GM23338 (cell line): ENCODE results near the gene ETV2. TPM values are rescaled to one million over a fixed set of nuclear protein-coding genes. Genes with fewer than 3 reads are reported as not detected.

ENCODE experiments used
- ATAC-seq: fragments of 200-7000 bp; cut with Tn5 transposase; 3 replicates; pipeline ENCODE4 v1.9.1; 2020
- DNase-seq: peaks from one replicate; pipeline ENCODE4 v3.0.0-alpha.2; 2015; ENCODE audit warnings: low spot score
- H2AFZ ChIP-seq: fragments of 200-600 bp; sonication (generic); 2 replicates; pipeline ENCODE4 v1.8.0; 2016; ENCODE audit warnings: antibody characterized with exemption, mild to moderate bottlenecking, moderate library complexity
- H3F3A ChIP-seq: fragments of 200-600 bp; sonication (generic); replicated peaks from 2 replicates; pipeline ENCODE4 v1.8.0; 2017; ENCODE audit warnings: antibody characterized with exemption, mixed run types, low read depth
- H3K27ac ChIP-seq: fragments of 200-600 bp; sonication (generic); 2 replicates; pipeline ENCODE4 v1.6.1; 2016; ENCODE audit warnings: low read depth
- H3K27me3 ChIP-seq: fragments of 200-600 bp; sonication (generic); 2 replicates; pipeline ENCODE4 v1.8.0; 2016; ENCODE audit warnings: mild to moderate bottlenecking, mixed run types, moderate library complexity; ENCODE audit not compliant: insufficient read depth
- H3K36me3 ChIP-seq: fragments of 200-600 bp; sonication (generic); 2 replicates; pipeline ENCODE4 v1.8.0; 2016; ENCODE audit warnings: mild to moderate bottlenecking; ENCODE audit not compliant: insufficient read depth
- H3K4me1 ChIP-seq: fragments of 200-600 bp; sonication (generic); 2 replicates; pipeline ENCODE4 v1.8.0; 2016; ENCODE audit warnings: mild to moderate bottlenecking, moderate library complexity; ENCODE audit not compliant: insufficient read depth
- H3K4me2 ChIP-seq: fragments of 200-600 bp; sonication (generic); 2 replicates; pipeline ENCODE4 v1.7.1; 2017; ENCODE audit warnings: mixed run types
- H3K4me3 ChIP-seq: fragments of 200-600 bp; sonication (generic); 2 replicates; pipeline ENCODE4 v1.6.1; 2016; ENCODE audit warnings: mixed run types
- H3K79me2 ChIP-seq: fragments of 200-600 bp; sonication (generic); replicated peaks from 2 replicates; pipeline ENCODE4 v1.8.0; 2017; ENCODE audit warnings: mild to moderate bottlenecking; ENCODE audit not compliant: insufficient read depth
- H3K9me2 ChIP-seq: fragments of 200-600 bp; sonication (generic); 2 replicates; pipeline ENCODE4 v1.8.0; 2017; ENCODE audit not compliant: insufficient read depth
- H4K20me1 ChIP-seq: fragments of 200-600 bp; sonication (generic); replicated peaks from 2 replicates; pipeline ENCODE4 v1.8.0; 2017; ENCODE audit warnings: mild to moderate bottlenecking; ENCODE audit not compliant: insufficient read depth
- H3K27ac Mint-ChIP-seq: 2 replicates; pipeline ENCODE4 v1.8.0; 2020; ENCODE audit warnings: inconsistent platforms, mild to moderate bottlenecking, moderate library complexity, mixed read lengths
- H3K27me3 Mint-ChIP-seq: 3 replicates; pipeline ENCODE4 v1.8.0; 2022; ENCODE audit warnings: low read depth, mild to moderate bottlenecking, moderate library complexity, mixed read lengths, inconsistent platforms; ENCODE audit not compliant: insufficient read depth, poor library complexity
- H3K36me3 Mint-ChIP-seq: 3 replicates; pipeline ENCODE4 v1.8.0; 2021; ENCODE audit warnings: low read depth, mild to moderate bottlenecking, inconsistent platforms, moderate library complexity, mixed read lengths
- H3K4me1 Mint-ChIP-seq: 3 replicates; pipeline ENCODE4 v1.8.0; 2020; ENCODE audit warnings: mild to moderate bottlenecking, inconsistent platforms, mixed read lengths
- H3K4me3 Mint-ChIP-seq: 3 replicates; pipeline ENCODE4 v1.8.0; 2021; ENCODE audit warnings: moderate library complexity, mild to moderate bottlenecking, inconsistent platforms, mixed read lengths
- H3K9me3 Mint-ChIP-seq: 3 replicates; pipeline ENCODE4 v1.8.0; 2020; ENCODE audit warnings: moderate library complexity, mild to moderate bottlenecking, inconsistent platforms, mixed read lengths
- CREB1 ChIP-seq: fragments of 250-450 bp; sonication (Bioruptor Pico); IDR thresholded peaks from 2 replicates; pipeline ENCODE4 v1.5.0; 2020; ENCODE audit warnings: low read depth, mild to moderate bottlenecking, moderate library complexity
- EZH2 ChIP-seq: fragments of 200-600 bp; sonication (generic); IDR thresholded peaks from one replicate; pipeline ENCODE4 v1.8.0; 2017; ENCODE audit warnings: antibody characterized with exemption, mild to moderate bottlenecking, low read depth; ENCODE audit not compliant: unreplicated experiment
- EZH2phosphoT487 ChIP-seq: fragments of 200-600 bp; sonication (generic); IDR thresholded peaks from one replicate; pipeline ENCODE4 v1.8.1; 2018; ENCODE audit warnings: antibody characterized with exemption; ENCODE audit not compliant: unreplicated experiment
- JUNB ChIP-seq: IDR thresholded peaks from one replicate; pipeline ENCODE4 v1.6.1; 2016; ENCODE audit warnings: antibody characterized with exemption; ENCODE audit not compliant: unreplicated experiment
- NANOG ChIP-seq: IDR thresholded peaks from 2 replicates; pipeline ENCODE4 v1.6.1; 2016; ENCODE audit warnings: antibody characterized with exemption, borderline replicate concordance
- POLR2AphosphoS5 ChIP-seq: IDR thresholded peaks from 2 replicates; pipeline ENCODE4 v1.6.1; 2016; ENCODE audit warnings: antibody characterized with exemption, low read depth
- STAT1 ChIP-seq: IDR thresholded peaks from one replicate; pipeline ENCODE4 v1.6.1; 2016; ENCODE audit warnings: antibody characterized with exemption; ENCODE audit not compliant: unreplicated experiment
- ZNF114 ChIP-seq: fragments of 250-450 bp; sonication (Bioruptor Pico); IDR thresholded peaks from 2 replicates; pipeline ENCODE4 v1.5.0; 2020; ENCODE audit warnings: mild to moderate bottlenecking, moderate library complexity
- ZNF331 ChIP-seq: fragments of 250-450 bp; sonication (Bioruptor Pico); IDR thresholded peaks from 2 replicates; pipeline ENCODE4 v1.5.0; 2020; ENCODE audit warnings: low read depth, mild to moderate bottlenecking, moderate library complexity
- polyA plus RNA-seq: library from polyadenylated mRNA; unstranded; fragments of >200 nt; fragmentation: Nextera tagmentation; extraction: Ambion mirVana; gene quantifications from 2 replicates; pipeline ENCODE4 v1.2.1, GENCODE V29; 2016
- total RNA-seq: library from RNA; depleted of rRNA; stranded (reverse); fragments of >200 nt; shearing (Covaris generic); gene quantifications from 2 replicates; pipeline ENCODE4 v1.2.3, GENCODE V29; 2014
- TF ChIP-seq, protein P1 (sequence below): IDR thresholded peaks from one replicate; pipeline ENCODE4 v1.6.1; 2018; ENCODE audit warnings: antibody characterized with exemption; ENCODE audit not compliant: unreplicated experiment
- TF ChIP-seq, protein P2 (sequence below), 2 experiments: fragments of 200-600 bp in 1 of 2; sonication (generic) in 1 of 2; conservative IDR thresholded peaks; 2 replicates each; pipeline versions ENCODE4 v1.5.1 to v1.6.1; 2016 to 2017; ENCODE audit warnings: antibody characterized with exemption in 2 of 2, low read depth in 2 of 2, mild to moderate bottlenecking in 2 of 2, moderate library complexity in 1 of 2
- TF ChIP-seq, protein P3 (sequence below): IDR thresholded peaks from 2 replicates; pipeline ENCODE4 v1.6.1; 2016; ENCODE audit warnings: antibody characterized with exemption
- TF ChIP-seq, protein P4 (sequence below): fragments of 250-450 bp; sonication (Bioruptor Pico); IDR thresholded peaks from 2 replicates; pipeline ENCODE4 v1.5.0; 2020; ENCODE audit warnings: mild to moderate bottlenecking, moderate library complexity

ETV2 gene
- total and polyA plus RNA-seq, 2 experiments from 2014 or later: 0.87 to 1.5 TPM

DNA sequence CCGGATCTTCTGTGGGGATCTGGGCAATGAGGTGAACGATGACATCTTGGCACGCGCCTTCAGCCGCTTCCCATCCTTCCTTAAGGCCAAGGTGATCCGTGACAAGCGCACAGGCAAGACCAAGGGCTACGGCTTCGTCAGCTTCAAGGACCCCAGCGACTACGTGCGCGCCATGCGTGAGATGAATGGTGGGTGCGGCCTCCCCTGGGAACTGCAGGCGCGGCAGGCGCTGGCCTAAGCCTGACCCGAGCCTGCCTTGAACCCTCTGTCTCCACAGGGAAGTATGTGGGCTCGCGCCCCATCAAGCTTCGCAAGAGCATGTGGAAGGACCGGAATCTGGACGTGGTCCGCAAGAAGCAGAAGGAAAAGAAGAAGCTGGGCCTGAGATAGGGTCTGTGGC, 4.4 kb upstream of the ETV2 start:
- no peak for ATAC-seq
- Histone ChIP-seq H3K4me3 (no peak overlapping the region), H4K20me1 (peaks cover 3% of the 10 kb centered on the region), H3K4me1 (peaks cover 19% of the 10 kb centered on the region), H3K4me2 (no peak overlapping the region), H3K9me2 (no peaks in the 10 kb centered on the region), H3K36me3 (0 out of 2 replicates have a peak, but pooled peaks cover 4% of the 10 kb centered on the region), H3K27ac (no peak overlapping the region), H2AFZ (no peak overlapping the region), H3K79me2 (no peaks in the 10 kb centered on the region), H3F3A (0 out of 2 replicates have a peak, but pooled peaks cover 7% of the 10 kb centered on the region), H3K27me3 (0 out of 2 replicates have a peak, but pooled peaks cover 3% of the 10 kb centered on the region)
- Mint-ChIP-seq H3K9me3 (no peaks in the 10 kb centered on the region; the same call in 1 of the 3 replicates), H3K36me3 (peaks cover 40% of the 10 kb centered on the region), H3K4me1 (peaks cover 21% of the 10 kb centered on the region), H3K27ac (no peak overlapping the region), H3K27me3 (peaks cover 5% of the 10 kb centered on the region), H3K4me3 (no peak overlapping the region)
- TF ChIP-seq, protein P1, sequence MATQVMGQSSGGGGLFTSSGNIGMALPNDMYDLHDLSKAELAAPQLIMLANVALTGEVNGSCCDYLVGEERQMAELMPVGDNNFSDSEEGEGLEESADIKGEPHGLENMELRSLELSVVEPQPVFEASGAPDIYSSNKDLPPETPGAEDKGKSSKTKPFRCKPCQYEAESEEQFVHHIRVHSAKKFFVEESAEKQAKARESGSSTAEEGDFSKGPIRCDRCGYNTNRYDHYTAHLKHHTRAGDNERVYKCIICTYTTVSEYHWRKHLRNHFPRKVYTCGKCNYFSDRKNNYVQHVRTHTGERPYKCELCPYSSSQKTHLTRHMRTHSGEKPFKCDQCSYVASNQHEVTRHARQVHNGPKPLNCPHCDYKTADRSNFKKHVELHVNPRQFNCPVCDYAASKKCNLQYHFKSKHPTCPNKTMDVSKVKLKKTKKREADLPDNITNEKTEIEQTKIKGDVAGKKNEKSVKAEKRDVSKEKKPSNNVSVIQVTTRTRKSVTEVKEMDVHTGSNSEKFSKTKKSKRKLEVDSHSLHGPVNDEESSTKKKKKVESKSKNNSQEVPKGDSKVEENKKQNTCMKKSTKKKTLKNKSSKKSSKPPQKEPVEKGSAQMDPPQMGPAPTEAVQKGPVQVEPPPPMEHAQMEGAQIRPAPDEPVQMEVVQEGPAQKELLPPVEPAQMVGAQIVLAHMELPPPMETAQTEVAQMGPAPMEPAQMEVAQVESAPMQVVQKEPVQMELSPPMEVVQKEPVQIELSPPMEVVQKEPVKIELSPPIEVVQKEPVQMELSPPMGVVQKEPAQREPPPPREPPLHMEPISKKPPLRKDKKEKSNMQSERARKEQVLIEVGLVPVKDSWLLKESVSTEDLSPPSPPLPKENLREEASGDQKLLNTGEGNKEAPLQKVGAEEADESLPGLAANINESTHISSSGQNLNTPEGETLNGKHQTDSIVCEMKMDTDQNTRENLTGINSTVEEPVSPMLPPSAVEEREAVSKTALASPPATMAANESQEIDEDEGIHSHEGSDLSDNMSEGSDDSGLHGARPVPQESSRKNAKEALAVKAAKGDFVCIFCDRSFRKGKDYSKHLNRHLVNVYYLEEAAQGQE: no peak
- TF ChIP-seq POLR2AphosphoS5 (no peak), JUNB (no peak), ZNF331 (CRISPR knock-in tag) (no peak), EZH2phosphoT487 (no peak), STAT1 (no peak), CREB1 (CRISPR knock-in tag) (no peak), NANOG (no peak), ZNF114 (no peak), EZH2 (no peak)
- TF ChIP-seq, protein P2, sequence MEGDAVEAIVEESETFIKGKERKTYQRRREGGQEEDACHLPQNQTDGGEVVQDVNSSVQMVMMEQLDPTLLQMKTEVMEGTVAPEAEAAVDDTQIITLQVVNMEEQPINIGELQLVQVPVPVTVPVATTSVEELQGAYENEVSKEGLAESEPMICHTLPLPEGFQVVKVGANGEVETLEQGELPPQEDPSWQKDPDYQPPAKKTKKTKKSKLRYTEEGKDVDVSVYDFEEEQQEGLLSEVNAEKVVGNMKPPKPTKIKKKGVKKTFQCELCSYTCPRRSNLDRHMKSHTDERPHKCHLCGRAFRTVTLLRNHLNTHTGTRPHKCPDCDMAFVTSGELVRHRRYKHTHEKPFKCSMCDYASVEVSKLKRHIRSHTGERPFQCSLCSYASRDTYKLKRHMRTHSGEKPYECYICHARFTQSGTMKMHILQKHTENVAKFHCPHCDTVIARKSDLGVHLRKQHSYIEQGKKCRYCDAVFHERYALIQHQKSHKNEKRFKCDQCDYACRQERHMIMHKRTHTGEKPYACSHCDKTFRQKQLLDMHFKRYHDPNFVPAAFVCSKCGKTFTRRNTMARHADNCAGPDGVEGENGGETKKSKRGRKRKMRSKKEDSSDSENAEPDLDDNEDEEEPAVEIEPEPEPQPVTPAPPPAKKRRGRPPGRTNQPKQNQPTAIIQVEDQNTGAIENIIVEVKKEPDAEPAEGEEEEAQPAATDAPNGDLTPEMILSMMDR (conservative IDR thresholded peaks at IDR 0.05; ENCODE audit: low read depth in 2 of 2): no peak
- TF ChIP-seq, protein P3, sequence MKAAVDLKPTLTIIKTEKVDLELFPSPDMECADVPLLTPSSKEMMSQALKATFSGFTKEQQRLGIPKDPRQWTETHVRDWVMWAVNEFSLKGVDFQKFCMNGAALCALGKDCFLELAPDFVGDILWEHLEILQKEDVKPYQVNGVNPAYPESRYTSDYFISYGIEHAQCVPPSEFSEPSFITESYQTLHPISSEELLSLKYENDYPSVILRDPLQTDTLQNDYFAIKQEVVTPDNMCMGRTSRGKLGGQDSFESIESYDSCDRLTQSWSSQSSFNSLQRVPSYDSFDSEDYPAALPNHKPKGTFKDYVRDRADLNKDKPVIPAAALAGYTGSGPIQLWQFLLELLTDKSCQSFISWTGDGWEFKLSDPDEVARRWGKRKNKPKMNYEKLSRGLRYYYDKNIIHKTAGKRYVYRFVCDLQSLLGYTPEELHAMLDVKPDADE: no peak
- TF ChIP-seq, protein P4, sequence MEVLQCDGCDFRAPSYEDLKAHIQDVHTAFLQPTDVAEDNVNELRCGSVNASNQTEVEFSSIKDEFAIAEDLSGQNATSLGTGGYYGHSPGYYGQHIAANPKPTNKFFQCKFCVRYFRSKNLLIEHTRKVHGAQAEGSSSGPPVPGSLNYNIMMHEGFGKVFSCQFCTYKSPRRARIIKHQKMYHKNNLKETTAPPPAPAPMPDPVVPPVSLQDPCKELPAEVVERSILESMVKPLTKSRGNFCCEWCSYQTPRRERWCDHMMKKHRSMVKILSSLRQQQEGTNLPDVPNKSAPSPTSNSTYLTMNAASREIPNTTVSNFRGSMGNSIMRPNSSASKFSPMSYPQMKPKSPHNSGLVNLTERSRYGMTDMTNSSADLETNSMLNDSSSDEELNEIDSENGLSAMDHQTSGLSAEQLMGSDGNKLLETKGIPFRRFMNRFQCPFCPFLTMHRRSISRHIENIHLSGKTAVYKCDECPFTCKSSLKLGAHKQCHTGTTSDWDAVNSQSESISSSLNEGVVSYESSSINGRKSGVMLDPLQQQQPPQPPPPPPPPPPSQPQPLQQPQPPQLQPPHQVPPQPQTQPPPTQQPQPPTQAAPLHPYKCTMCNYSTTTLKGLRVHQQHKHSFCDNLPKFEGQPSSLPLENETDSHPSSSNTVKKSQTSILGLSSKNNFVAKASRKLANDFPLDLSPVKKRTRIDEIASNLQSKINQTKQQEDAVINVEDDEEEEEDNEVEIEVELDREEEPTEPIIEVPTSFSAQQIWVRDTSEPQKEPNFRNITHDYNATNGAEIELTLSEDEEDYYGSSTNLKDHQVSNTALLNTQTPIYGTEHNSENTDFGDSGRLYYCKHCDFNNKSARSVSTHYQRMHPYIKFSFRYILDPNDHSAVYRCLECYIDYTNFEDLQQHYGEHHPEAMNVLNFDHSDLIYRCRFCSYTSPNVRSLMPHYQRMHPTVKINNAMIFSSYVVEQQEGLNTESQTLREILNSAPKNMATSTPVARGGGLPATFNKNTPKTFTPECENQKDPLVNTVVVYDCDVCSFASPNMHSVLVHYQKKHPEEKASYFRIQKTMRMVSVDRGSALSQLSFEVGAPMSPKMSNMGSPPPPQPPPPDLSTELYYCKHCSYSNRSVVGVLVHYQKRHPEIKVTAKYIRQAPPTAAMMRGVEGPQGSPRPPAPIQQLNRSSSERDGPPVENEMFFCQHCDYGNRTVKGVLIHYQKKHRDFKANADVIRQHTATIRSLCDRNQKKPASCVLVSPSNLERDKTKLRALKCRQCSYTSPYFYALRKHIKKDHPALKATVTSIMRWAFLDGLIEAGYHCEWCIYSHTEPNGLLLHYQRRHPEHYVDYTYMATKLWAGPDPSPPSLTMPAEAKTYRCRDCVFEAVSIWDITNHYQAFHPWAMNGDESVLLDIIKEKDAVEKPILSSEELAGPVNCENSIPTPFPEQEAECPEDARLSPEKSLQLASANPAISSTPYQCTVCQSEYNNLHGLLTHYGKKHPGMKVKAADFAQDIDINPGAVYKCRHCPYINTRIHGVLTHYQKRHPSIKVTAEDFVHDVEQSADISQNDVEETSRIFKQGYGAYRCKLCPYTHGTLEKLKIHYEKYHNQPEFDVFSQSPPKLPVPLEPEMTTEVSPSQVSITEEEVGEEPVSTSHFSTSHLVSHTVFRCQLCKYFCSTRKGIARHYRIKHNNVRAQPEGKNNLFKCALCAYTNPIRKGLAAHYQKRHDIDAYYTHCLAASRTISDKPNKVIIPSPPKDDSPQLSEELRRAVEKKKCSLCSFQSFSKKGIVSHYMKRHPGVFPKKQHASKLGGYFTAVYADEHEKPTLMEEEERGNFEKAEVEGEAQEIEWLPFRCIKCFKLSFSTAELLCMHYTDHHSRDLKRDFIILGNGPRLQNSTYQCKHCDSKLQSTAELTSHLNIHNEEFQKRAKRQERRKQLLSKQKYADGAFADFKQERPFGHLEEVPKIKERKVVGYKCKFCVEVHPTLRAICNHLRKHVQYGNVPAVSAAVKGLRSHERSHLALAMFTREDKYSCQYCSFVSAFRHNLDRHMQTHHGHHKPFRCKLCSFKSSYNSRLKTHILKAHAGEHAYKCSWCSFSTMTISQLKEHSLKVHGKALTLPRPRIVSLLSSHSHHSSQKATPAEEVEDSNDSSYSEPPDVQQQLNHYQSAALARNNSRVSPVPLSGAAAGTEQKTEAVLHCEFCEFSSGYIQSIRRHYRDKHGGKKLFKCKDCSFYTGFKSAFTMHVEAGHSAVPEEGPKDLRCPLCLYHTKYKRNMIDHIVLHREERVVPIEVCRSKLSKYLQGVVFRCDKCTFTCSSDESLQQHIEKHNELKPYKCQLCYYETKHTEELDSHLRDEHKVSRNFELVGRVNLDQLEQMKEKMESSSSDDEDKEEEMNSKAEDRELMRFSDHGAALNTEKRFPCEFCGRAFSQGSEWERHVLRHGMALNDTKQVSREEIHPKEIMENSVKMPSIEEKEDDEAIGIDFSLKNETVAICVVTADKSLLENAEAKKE (CRISPR knock-in tag): no peak
- DNase-seq: no peak
